A549 treated with RU486 at 1 μM for 4 hours (cell line): Measurements from ENCODE around the gene TADA2A. TPM values are rescaled to one million over a fixed set of nuclear protein-coding genes. Genes with fewer than 3 reads are reported as not detected.

Experiments
- total RNA-seq: library from RNA; stranded (reverse); fragments of 200-300 nt; extraction: Qiagen RNA extraction; gene quantifications from 5 replicates; pipeline ENCODE4 v1.2.3, GENCODE V29; 2022; ENCODE audit warnings: low read depth

Gene TADA2A
- total RNA-seq, result 10.6 to 15.2 TPM (median 12.6 TPM) in 5 replicates

GRCh38 chr17:37406635-37407461 lies at the start of gene TADA2A, which contains the start of gene ACACA:
TSS of gene TADA2A (plus strand) at chr17:37406886. CDS start at chr17:37411366, 4,480 bp downstream.
TSS of gene ACACA (minus strand) at chr17:37406836. CDS start at chr17:37406299, 537 bp downstream.

GRCh38 chr17:37375706-37376105 lies 31.0 kb upstream of the TADA2A start, which contains the start of gene C17orf78:
TSS of gene C17orf78 (plus strand) at chr17:37375985. CDS start at chr17:37376093, 108 bp downstream.

GRCh38 chr17:37489197-37490001 lies 82.7 kb downstream of the TADA2A start, which contains the start of gene DUSP14:
TSS of gene DUSP14 (plus strand) at chr17:37489891. CDS start at chr17:37512273, 22,382 bp downstream.

Other genes starting within 250 kb of the TADA2A start
- not detected in 5 replicates for gene C17orf78, start 30.9 kb upstream of the TADA2A start, total RNA-seq
- gene ACACA, start 50 bp upstream of the TADA2A start, total RNA-seq, result 49.9 to 61.7 TPM (median 52.3 TPM) in 5 replicates
- 41.0 to 53.5 TPM (median 51.8 TPM) in 5 replicates for gene DUSP14, start 83.0 kb downstream of the TADA2A start, total RNA-seq
- 11.7 to 14.4 TPM (median 12.6 TPM) in 5 replicates for gene SYNRG, start 202.5 kb downstream of the TADA2A start, total RNA-seq
- 26.3 to 32.7 TPM (median 29.9 TPM) in 5 replicates for gene DDX52, start 236.6 kb downstream of the TADA2A start, total RNA-seq